BLaER1 (cell line): ENCODE results near the gene OIP5.
"Not testable (repeated sequence)": the region's sequence is repeated elsewhere in the genome, so short reads cannot be mapped to it uniquely, and the experiment has no call there.

Experiments
- H3K27ac ChIP-seq: shearing (Covaris generic); formaldehyde crosslinking; 2 replicates; pipeline ENCODE4 v1.8.1; 2022
- H3K27me3 ChIP-seq: shearing (Covaris generic); formaldehyde crosslinking; 2 replicates; pipeline ENCODE4 v1.8.1; 2022
- H3K36me3 ChIP-seq: shearing (Covaris generic); formaldehyde crosslinking; 2 replicates; pipeline ENCODE4 v1.8.1; 2022
- H3K4me1 ChIP-seq: shearing (Covaris generic); formaldehyde crosslinking; 2 replicates; pipeline ENCODE4 v1.8.1; 2022
- H3K4me2 ChIP-seq: shearing (Covaris generic); formaldehyde crosslinking; 2 replicates; pipeline ENCODE4 v1.8.1; 2022
- H3K4me3 ChIP-seq: shearing (Covaris generic); formaldehyde crosslinking; 2 replicates; pipeline ENCODE4 v1.8.1; 2022
- H3K9ac ChIP-seq: shearing (Covaris generic); formaldehyde crosslinking; 2 replicates; pipeline ENCODE4 v1.8.1; 2022
- H3K9me3 ChIP-seq: shearing (Covaris generic); formaldehyde crosslinking; 2 replicates; pipeline ENCODE4 v1.8.1; 2022
- H4K20me1 ChIP-seq: shearing (Covaris generic); formaldehyde crosslinking; 2 replicates; pipeline ENCODE4 v1.8.1; 2022
- Cebpa-rat ChIP-seq: shearing (Covaris generic); IDR thresholded peaks from 2 replicates; pipeline ENCODE4 v1.8.1; 2022

The OIP5 gene

GRCh38 chr15:41263891-41264351, 68.5 kb downstream of the OIP5 start:
- H3K4me2 ChIP-seq: peak overlapping the region; percentile 0; the same call in 1 of the 2 replicates
- H3K4me3 ChIP-seq: no peak overlapping the region
- no peak for TF ChIP-seq Cebpa-rat
- no peak overlapping the region for H3K9ac ChIP-seq
- H3K27ac ChIP-seq: peak overlapping the region; percentile 30; the same call in 1 of the 2 replicates
- H3K4me1 ChIP-seq: peaks cover 32% of the 10 kb centered on the region
- H3K27me3 ChIP-seq: no peaks in the 10 kb centered on the region
- peaks cover 59% of the 10 kb centered on the region for H3K36me3 ChIP-seq
- no peaks in the 10 kb centered on the region for H4K20me1 ChIP-seq
- peaks cover 14% of the 10 kb centered on the region for H3K9me3 ChIP-seq

- no peaks in the 10 kb centered on the region for H3K27me3 ChIP-seq
- no peak overlapping the region for H3K27ac ChIP-seq
- no peak overlapping the region for H3K4me2 ChIP-seq
- H3K4me3 ChIP-seq: no peak overlapping the region
- H4K20me1 ChIP-seq: no peaks in the 10 kb centered on the region
- H3K4me1 ChIP-seq: peaks cover 40% of the 10 kb centered on the region
- no peak for TF ChIP-seq Cebpa-rat
- peaks cover 14% of the 10 kb centered on the region for H3K9me3 ChIP-seq
- H3K9ac ChIP-seq: no peak overlapping the region
- H3K36me3 ChIP-seq: peaks cover 62% of the 10 kb centered on the region
Observed at GRCh38 chr15:41262571-41262970, 69.8 kb downstream of the OIP5 start.

GRCh38 chr15:41260924-41261323, 71.5 kb downstream of the OIP5 start:
- not testable (repeated sequence) for H4K20me1 ChIP-seq, H3K27ac ChIP-seq, H3K4me2 ChIP-seq, H3K9ac ChIP-seq, H3K27me3 ChIP-seq, H3K4me3 ChIP-seq
- Histone ChIP-seq H3K4me1 (peaks cover 42% of the 10 kb centered on the region), H3K9me3 (peaks cover 14% of the 10 kb centered on the region), H3K36me3 (peaks cover 51% of the 10 kb centered on the region)

GRCh38 chr15:41259546-41260189, 72.7 kb downstream of the OIP5 start:
- Histone ChIP-seq H3K4me2 (peak overlapping the region; percentile 34), H3K4me1 (peaks cover 55% of the 10 kb centered on the region), H3K9ac (no peak overlapping the region), H3K4me3 (no peak overlapping the region), H3K36me3 (peaks cover 39% of the 10 kb centered on the region), H3K9me3 (peaks cover 14% of the 10 kb centered on the region), H4K20me1 (no peaks in the 10 kb centered on the region), H3K27me3 (no peaks in the 10 kb centered on the region), H3K27ac (0 out of 2 replicates have a peak overlapping the region, but pooled peaks have one; percentile 37)
- TF ChIP-seq Cebpa-rat: no peak
